K562 (cell line): ENCODE data around the gene FCHO2. TPM values are rescaled to one million over a fixed set of nuclear protein-coding genes. Genes with fewer than 3 reads are reported as not detected.

Source experiments
- BHLHE40 ChIP-seq: IDR thresholded peaks from 2 replicates; pipeline ENCODE4 v1.6.1; 2011; ENCODE audit warnings: low read length, improper control_type of control experiment
- CEBPB ChIP-seq: fragments of 450-650 bp; IDR thresholded peaks from 2 replicates; pipeline ENCODE4 v1.6.1; 2016; ENCODE audit warnings: missing genetic modification characterization, missing compliant biosample characterization
- CTCF ChIP-seq, 3 experiments: IDR thresholded peaks in 2 of 3; conservative IDR thresholded peaks in 1 of 3; 2 replicates each; pipeline ENCODE4 v1.5.1; 2011 to 2012; ENCODE audit warnings: low read length in 3 of 3, mild to moderate bottlenecking in 3 of 3, control low read depth in 2 of 3, improper control_type of control experiment in 1 of 3, inconsistent platforms in 1 of 3, low read depth in 1 of 3, mixed read lengths in 1 of 3, moderate library complexity in 1 of 3; ENCODE audit not compliant: insufficient read depth in 2 of 3
- DNMT1 ChIP-seq: fragments of 450-650 bp; IDR thresholded peaks from 2 replicates; pipeline ENCODE4 v1.6.1; 2016; ENCODE audit warnings: antibody characterized with exemption, mild to moderate bottlenecking
- EHMT2 ChIP-seq: fragments of 450-650 bp; IDR thresholded peaks from 2 replicates; pipeline ENCODE4 v1.6.1; 2018; ENCODE audit warnings: antibody characterized with exemption
- FIP1L1 ChIP-seq: fragments of 200-400 bp; formaldehyde crosslinking; IDR thresholded peaks from 2 replicates; pipeline ENCODE4 v1.6.1; 2018; ENCODE audit warnings: mild to moderate bottlenecking, low read depth, low read length; ENCODE audit not compliant: poor library complexity, severe bottlenecking
- KAT7 ChIP-seq: sonication (generic); formaldehyde crosslinking; IDR thresholded peaks from 2 replicates; pipeline ENCODE4 v1.8.0; 2022; ENCODE audit warnings: missing genetic modification reagents, mild to moderate bottlenecking, borderline replicate concordance
- KLF1 ChIP-seq: fragments of 450-650 bp; IDR thresholded peaks from 2 replicates; pipeline ENCODE4 v1.6.1; 2016; ENCODE audit warnings: missing genetic modification characterization, missing compliant biosample characterization
- MLLT1 ChIP-seq, 2 experiments: fragments of 450-650 bp; IDR thresholded peaks; 2 replicates each; pipeline ENCODE4 v1.6.1; 2016
- NFYB ChIP-seq: IDR thresholded peaks from 2 replicates; pipeline ENCODE4 v1.6.1; 2011; ENCODE audit warnings: mild to moderate bottlenecking, moderate library complexity; ENCODE audit not compliant: insufficient read length; ENCODE audit errors: extremely low read depth
- NONO ChIP-seq, 2 experiments: fragments of 200-400 bp in 1 of 2; fragments of 450-650 bp in 1 of 2; formaldehyde crosslinking in 1 of 2; IDR thresholded peaks; 2 replicates each; pipeline ENCODE4 v1.6.1; 2017; ENCODE audit warnings: low read depth in 2 of 2, mild to moderate bottlenecking in 2 of 2, moderate library complexity in 2 of 2, low read length in 1 of 2
- PCBP2 ChIP-seq: fragments of 200-400 bp; formaldehyde crosslinking; IDR thresholded peaks from 2 replicates; pipeline ENCODE4 v1.6.1; 2018; ENCODE audit warnings: low read length, low read depth, mild to moderate bottlenecking, moderate library complexity; ENCODE audit not compliant: poor library complexity, severe bottlenecking
- PPARD ChIP-seq: fragments of 250-450 bp; sonication (Bioruptor Pico); IDR thresholded peaks from 2 replicates; pipeline ENCODE4 v1.8.0; 2022; ENCODE audit warnings: inconsistent platforms, mild to moderate bottlenecking, moderate library complexity
- RCOR1 ChIP-seq, 2 experiments: IDR thresholded peaks; 2 replicates each; pipeline ENCODE4 v1.6.1; 2012; ENCODE audit warnings: low read depth in 2 of 2, low read length in 2 of 2, borderline replicate concordance in 1 of 2, improper control_type of control experiment in 1 of 2
- SIN3B ChIP-seq: fragments of 450-650 bp; IDR thresholded peaks from 2 replicates; pipeline ENCODE4 v1.6.1; 2017; ENCODE audit warnings: low read depth, mild to moderate bottlenecking, moderate library complexity
- SMAD2 ChIP-seq: fragments of 150-350 bp; IDR thresholded peaks from 2 replicates; pipeline ENCODE4 v1.6.1; 2014; ENCODE audit warnings: low read depth, mild to moderate bottlenecking, low read length
- SRSF3 ChIP-seq: fragments of 200-400 bp; formaldehyde crosslinking; IDR thresholded peaks from 2 replicates; pipeline ENCODE4 v1.6.1; 2016; ENCODE audit warnings: mild to moderate bottlenecking, low read length, moderate library complexity; ENCODE audit not compliant: insufficient read depth
- TRIM24 ChIP-seq, 2 experiments: fragments of 450-650 bp; IDR thresholded peaks; 2 replicates each; pipeline ENCODE4 v1.6.1; 2016
- ZNF174 ChIP-seq: fragments of 250-450 bp; sonication (Bioruptor Pico); IDR thresholded peaks from 2 replicates; pipeline ENCODE4 v1.4.0; 2020; ENCODE audit warnings: mild to moderate bottlenecking
- polyA plus RNA-seq, 8 experiments: library from polyadenylated mRNA; depleted of rRNA in 4 of 8; stranded (reverse) in 5 of 8; unstranded in 3 of 8; fragments of >200 nt; fragmentation: Nextera tagmentation in 2 of 8; fragmentation: Illumina TruSeq in 1 of 8; extraction: Ambion mirVana in 2 of 8; extraction: Trizol in 1 of 8; gene quantifications; 2 replicates each; pipeline versions ENCODE4 v1.2.1 to v1.2.3, GENCODE V29; 2011 to 2014; ENCODE audit warnings: inconsistent platforms in 1 of 8, missing spikeins in 1 of 8
- total RNA-seq, 7 experiments: library from RNA; depleted of rRNA in 6 of 7; stranded (reverse); fragments of >200 nt in 6 of 7; fragmentation: Illumina TruSeq in 2 of 7; extraction: Trizol in 2 of 7; gene quantifications; 2 replicates each; pipeline versions ENCODE4 v1.2.1 to v1.2.3, GENCODE V29; 2011 to 2021; ENCODE audit warnings: low replicate concordance in 1 of 7
- TF ChIP-seq, protein P1 (sequence below): fragments of 250-450 bp; sonication (Bioruptor Pico); IDR thresholded peaks from 2 replicates; pipeline ENCODE4 v1.4.0; 2020; ENCODE audit warnings: mild to moderate bottlenecking, moderate library complexity, borderline replicate concordance
- TF ChIP-seq, protein P2 (sequence below): fragments of 450-650 bp; formaldehyde crosslinking; IDR thresholded peaks from 2 replicates; pipeline ENCODE4 v1.4.0; 2022; ENCODE audit warnings: missing genetic modification characterization

FCHO2 gene
- total and polyA plus RNA-seq, 9 of the 15 experiments (the other 6 are each of a cell fraction or from before 2014, with no cell fraction given): 4.4 to 13.4 (median 8.3) TPM

DNA sequence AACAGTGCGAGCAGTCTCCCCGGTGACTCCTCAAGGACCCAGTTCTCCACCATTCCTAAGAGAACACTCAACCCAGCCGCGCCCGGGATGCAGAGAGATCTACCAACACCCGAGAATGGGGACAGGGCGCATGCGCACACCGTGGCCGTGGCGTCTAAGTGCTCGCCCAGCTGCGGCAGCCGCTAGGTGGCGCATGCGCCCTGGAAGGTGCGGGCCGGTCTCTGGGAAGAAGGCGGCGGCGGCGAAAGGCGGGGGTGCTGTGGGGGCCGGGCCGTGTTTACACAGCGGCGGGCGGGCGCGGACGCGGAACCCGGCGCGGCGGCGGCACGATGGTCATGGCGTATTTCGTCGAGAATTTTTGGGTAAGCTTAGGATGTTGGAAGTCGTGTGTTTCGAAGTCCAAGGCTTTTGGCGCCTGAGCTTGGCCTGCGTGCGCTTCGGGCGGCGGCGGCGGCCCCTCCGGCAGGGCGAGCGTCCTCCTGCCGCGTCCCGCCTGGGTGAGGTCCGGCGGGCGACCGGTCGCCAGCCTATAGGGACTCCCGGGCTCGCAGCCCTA is at the start of gene FCHO2 (continued):
- TF ChIP-seq KLF1 (tag) (no peak), FIP1L1 (peak; percentile 46), NFYB (no peak), TRIM24 (IDR thresholded peaks at IDR 0.05) (no peak), RCOR1 (IDR thresholded peaks at IDR 0.05; ENCODE audit: borderline replicate concordance in 1 of 2, low read depth in 2 of 2, low read length in 2 of 2) (peak in 1 of 2 experiments; percentile 30; a peak in 1 of 4 replicates), KAT7 (CRISPR knock-in tag) (0 out of 2 replicates have a peak, but pooled peaks have one; percentile 92), PCBP2 (no peak), EHMT2 (no peak), NONO (IDR thresholded peaks at IDR 0.05; ENCODE audit: low read depth in 2 of 2, low read length in 1 of 2) (no peak; a peak in 1 of 4 replicates), PPARD (CRISPR knock-in tag) (no peak), DNMT1 (no peak), CEBPB (tag) (no peak), CTCF (IDR thresholded peaks at IDR 0.05 in 2 of 3, conservative IDR thresholded peaks at IDR 0.05 in 1 of 3; ENCODE audit: insufficient read depth in 2 of 3, low read depth in 1 of 3, low read length in 3 of 3) (peak; percentile 83 to 88 (median 87)), SIN3B (no peak), SRSF3 (no peak), MLLT1 (IDR thresholded peaks at IDR 0.05) (no peak), SMAD2 (no peak), ZNF174 (CRISPR knock-in tag) (no peak), BHLHE40 (no peak)
- TF ChIP-seq, protein P1, sequence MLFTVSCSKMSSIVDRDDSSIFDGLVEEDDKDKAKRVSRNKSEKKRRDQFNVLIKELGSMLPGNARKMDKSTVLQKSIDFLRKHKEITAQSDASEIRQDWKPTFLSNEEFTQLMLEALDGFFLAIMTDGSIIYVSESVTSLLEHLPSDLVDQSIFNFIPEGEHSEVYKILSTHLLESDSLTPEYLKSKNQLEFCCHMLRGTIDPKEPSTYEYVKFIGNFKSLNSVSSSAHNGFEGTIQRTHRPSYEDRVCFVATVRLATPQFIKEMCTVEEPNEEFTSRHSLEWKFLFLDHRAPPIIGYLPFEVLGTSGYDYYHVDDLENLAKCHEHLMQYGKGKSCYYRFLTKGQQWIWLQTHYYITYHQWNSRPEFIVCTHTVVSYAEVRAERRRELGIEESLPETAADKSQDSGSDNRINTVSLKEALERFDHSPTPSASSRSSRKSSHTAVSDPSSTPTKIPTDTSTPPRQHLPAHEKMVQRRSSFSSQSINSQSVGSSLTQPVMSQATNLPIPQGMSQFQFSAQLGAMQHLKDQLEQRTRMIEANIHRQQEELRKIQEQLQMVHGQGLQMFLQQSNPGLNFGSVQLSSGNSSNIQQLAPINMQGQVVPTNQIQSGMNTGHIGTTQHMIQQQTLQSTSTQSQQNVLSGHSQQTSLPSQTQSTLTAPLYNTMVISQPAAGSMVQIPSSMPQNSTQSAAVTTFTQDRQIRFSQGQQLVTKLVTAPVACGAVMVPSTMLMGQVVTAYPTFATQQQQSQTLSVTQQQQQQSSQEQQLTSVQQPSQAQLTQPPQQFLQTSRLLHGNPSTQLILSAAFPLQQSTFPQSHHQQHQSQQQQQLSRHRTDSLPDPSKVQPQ (CRISPR knock-in tag): no peak
- TF ChIP-seq, protein P2, sequence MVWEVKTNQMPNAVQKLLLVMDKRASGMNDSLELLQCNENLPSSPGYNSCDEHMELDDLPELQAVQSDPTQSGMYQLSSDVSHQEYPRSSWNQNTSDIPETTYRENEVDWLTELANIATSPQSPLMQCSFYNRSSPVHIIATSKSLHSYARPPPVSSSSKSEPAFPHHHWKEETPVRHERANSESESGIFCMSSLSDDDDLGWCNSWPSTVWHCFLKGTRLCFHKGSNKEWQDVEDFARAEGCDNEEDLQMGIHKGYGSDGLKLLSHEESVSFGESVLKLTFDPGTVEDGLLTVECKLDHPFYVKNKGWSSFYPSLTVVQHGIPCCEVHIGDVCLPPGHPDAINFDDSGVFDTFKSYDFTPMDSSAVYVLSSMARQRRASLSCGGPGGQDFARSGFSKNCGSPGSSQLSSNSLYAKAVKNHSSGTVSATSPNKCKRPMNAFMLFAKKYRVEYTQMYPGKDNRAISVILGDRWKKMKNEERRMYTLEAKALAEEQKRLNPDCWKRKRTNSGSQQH: no peak
